Peyer's patch (tissue), 4 donors: ENCODE results near the gene LRRC42. TPM values are rescaled to one million over a fixed set of nuclear protein-coding genes. Genes with fewer than 3 reads are reported as not detected.
A peak's percentile ranks its signal among the peaks of the same experiment; 100 is the strongest.

Source experiments
- DNase-seq, 3 donors: peaks; one replicate each; pipeline ENCODE4 v3.0.0-alpha.2; 2017 to 2019
- H3K27ac ChIP-seq, 4 donors: fragments of 200-600 bp; sonication (generic); one replicate each; pipeline ENCODE4 v1.5.1; 2016 to 2019
- H3K27me3 ChIP-seq, 2 donors: fragments of 200-600 bp; sonication (generic); one replicate each; pipeline ENCODE4 v1.5.1; 2019
- H3K36me3 ChIP-seq, 3 donors: fragments of 200-600 bp; sonication (generic); one replicate each; pipeline ENCODE4 v1.5.1; 2016 to 2019
- H3K4me1 ChIP-seq, 4 donors: fragments of 200-600 bp; sonication (generic); one replicate each; pipeline ENCODE4 v1.5.1; 2016 to 2019
- H3K4me3 ChIP-seq, 4 donors: fragments of 200-600 bp; sonication (generic); 1 replicate in 3 of 4; 2 replicates in 1 of 4; pipeline ENCODE4 v1.5.1; 2016 to 2019; ENCODE audit warnings: mild to moderate bottlenecking in 1 of 4
- H3K9me3 ChIP-seq, 4 donors: fragments of 200-600 bp; sonication (generic); one replicate each; pipeline ENCODE4 v1.5.1; 2016 to 2019; ENCODE audit warnings: mild to moderate bottlenecking in 1 of 4
- POLR2A ChIP-seq, 2 donors: fragments of 450-650 bp; IDR thresholded peaks; one replicate each; pipeline ENCODE4 v1.5.1; 2017; ENCODE audit warnings: antibody characterized with exemption in 2 of 2, mild to moderate bottlenecking in 2 of 2, moderate library complexity in 2 of 2
- total RNA-seq, 4 donors: library from RNA; depleted of rRNA; stranded (reverse); fragments of >200 nt; gene quantifications; one replicate each; pipeline ENCODE4 v1.1.0, GENCODE V29; 2016
- TF ChIP-seq, protein P1 (sequence below), 6 experiments: fragments of 450-650 bp in 4 of 6; fragments of 200-600 bp in 2 of 6; sonication (generic) in 1 of 6; IDR thresholded peaks; one replicate each; pipeline ENCODE4 v1.5.1; 2017 to 2019; ENCODE audit warnings: antibody characterized with exemption in 6 of 6, mild to moderate bottlenecking in 3 of 6, moderate library complexity in 1 of 6

Gene LRRC42
- total RNA-seq, 4 donors from 2014 or later: 8.9 to 20.6 (median 9.7) TPM

DNA sequence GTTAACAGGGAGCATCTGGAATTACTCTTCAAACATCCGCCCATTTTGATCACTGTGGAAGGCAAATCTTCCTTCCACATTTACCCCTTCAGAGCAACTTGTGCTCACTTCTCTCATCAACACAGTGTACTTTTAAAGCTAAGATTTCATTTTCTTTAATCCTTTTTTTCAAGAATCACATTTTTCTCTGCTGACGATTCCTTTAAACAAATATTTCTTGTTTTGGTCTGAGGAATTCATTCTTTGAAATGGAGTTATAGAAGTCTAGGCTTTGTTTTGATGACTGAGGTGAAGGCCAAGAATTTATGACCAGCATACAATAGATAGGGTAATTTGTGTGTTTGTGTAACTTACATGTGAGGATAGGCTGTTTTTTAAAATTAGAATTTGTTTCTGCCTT, 25.6 kb downstream of the LRRC42 start:
- H3K9me3 ChIP-seq: no peaks in the 10 kb centered on the region
- TF ChIP-seq, protein P1, sequence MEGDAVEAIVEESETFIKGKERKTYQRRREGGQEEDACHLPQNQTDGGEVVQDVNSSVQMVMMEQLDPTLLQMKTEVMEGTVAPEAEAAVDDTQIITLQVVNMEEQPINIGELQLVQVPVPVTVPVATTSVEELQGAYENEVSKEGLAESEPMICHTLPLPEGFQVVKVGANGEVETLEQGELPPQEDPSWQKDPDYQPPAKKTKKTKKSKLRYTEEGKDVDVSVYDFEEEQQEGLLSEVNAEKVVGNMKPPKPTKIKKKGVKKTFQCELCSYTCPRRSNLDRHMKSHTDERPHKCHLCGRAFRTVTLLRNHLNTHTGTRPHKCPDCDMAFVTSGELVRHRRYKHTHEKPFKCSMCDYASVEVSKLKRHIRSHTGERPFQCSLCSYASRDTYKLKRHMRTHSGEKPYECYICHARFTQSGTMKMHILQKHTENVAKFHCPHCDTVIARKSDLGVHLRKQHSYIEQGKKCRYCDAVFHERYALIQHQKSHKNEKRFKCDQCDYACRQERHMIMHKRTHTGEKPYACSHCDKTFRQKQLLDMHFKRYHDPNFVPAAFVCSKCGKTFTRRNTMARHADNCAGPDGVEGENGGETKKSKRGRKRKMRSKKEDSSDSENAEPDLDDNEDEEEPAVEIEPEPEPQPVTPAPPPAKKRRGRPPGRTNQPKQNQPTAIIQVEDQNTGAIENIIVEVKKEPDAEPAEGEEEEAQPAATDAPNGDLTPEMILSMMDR (IDR thresholded peaks at IDR 0.05): no peak
- no peak for TF ChIP-seq POLR2A (IDR thresholded peaks at IDR 0.05)
- no peak overlapping the region for H3K27ac ChIP-seq
- no peak overlapping the region for H3K4me3 ChIP-seq
- peaks cover 0 to 33% (median 0%) of the 10 kb centered on the region in 3 donors for H3K36me3 ChIP-seq
- H3K4me1 ChIP-seq: no peaks in the 10 kb centered on the region
- no peaks in the 10 kb centered on the region for H3K27me3 ChIP-seq
- DNase-seq: no peak

DNA sequence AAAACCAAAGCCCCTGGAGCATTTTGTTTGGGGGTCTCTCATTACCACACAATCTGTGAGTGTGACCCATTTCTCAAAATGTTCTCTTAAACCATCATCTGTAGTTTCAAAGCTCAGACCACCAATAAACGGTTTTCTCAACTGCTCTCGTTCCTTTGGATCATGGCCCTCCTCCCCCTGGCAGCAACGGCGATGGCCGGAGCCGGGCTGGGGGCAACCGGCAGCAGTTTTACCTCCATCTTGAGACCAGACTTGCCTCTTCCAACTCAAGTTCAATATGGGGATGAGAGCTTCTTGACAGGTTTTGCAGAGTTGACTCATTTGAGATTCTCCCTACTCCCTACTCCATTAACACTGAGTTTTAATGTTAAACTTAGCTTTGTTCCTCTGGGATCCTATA, 29.7 kb downstream of the LRRC42 start:
- no peak for DNase-seq
- Histone ChIP-seq H3K4me3 (no peak overlapping the region), H3K4me1 (no peaks in the 10 kb centered on the region), H3K27ac (no peak overlapping the region), H3K27me3 (no peaks in the 10 kb centered on the region), H3K9me3 (no peaks in the 10 kb centered on the region), H3K36me3 (no peaks in the 10 kb centered on the region)
- TF ChIP-seq, protein P1 (IDR thresholded peaks at IDR 0.05): no peak
- no peak for TF ChIP-seq POLR2A (IDR thresholded peaks at IDR 0.05)

DNA sequence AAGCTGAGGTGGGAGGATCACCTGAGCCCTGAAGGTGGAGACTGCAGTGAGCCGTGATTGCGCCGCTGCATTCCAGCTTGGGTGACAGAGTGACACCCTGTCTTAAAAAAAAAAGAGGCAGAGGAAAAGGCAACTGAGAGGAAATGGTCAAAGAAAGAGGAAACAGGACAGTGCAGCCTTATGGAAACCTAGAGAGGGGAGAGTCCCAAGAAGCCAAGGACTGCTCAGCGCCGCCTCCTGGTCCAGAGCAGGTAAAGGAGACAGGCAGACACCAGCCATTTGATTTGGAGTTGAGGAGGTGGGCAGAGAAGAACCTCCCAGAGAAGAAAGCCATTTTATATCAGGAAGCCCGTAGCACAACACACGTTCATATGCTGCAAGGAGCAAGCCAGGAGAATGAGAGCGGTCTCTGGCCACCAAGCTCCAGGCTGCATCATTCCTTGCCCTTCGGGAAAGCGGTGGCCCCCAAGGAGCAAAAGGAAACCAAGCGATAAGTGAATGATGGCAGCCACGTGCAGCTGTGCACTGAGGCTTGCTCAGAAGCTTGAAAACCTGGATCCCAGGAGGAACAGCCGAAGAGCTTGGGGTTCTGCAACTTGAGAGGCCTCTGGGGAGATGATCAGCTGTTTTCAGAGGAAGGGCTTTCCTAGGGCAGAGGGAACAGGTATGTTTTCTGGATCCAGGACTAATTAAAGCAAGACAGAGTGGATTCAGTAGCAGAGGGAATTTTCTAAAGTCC, 33.7 kb downstream of the LRRC42 start:
- Histone ChIP-seq H3K27ac (no peak overlapping the region), H3K4me3 (no peak overlapping the region), H3K36me3 (no peaks in the 10 kb centered on the region), H3K4me1 (peaks cover 0 to 11% (median 0%) of the 10 kb centered on the region in 4 donors), H3K9me3 (no peaks in the 10 kb centered on the region), H3K27me3 (no peaks in the 10 kb centered on the region)
- no peak for TF ChIP-seq POLR2A (IDR thresholded peaks at IDR 0.05)
- TF ChIP-seq, protein P1 (IDR thresholded peaks at IDR 0.05): no peak
- DNase-seq: no peak

DNA sequence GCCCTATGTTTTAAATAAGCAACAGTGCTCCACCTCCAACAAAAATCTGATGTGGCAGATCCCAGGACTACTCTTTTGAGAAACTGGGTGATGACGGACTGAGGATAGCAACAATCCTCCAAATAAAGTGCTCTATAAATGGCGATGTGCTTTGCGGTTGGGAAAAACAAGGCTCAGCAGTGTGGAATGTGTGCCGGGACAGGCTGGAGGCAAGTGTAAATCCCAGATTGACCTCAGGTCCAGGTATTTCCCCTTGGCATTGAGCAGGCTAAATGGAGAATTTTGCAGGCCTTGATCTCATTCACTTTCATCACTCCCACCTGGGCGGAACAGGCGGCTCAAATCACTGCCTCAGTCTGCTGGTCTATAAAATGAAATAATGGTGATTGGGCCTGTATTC, 35.1 kb downstream of the LRRC42 start:
- peaks cover 0 to 11% (median 0%) of the 10 kb centered on the region in 4 donors for H3K4me1 ChIP-seq
- H3K27me3 ChIP-seq: no peaks in the 10 kb centered on the region
- H3K27ac ChIP-seq: no peak overlapping the region
- H3K4me3 ChIP-seq: no peak overlapping the region
- no peak for TF ChIP-seq POLR2A (IDR thresholded peaks at IDR 0.05)
- TF ChIP-seq, protein P1 (IDR thresholded peaks at IDR 0.05): no peak
- no peaks in the 10 kb centered on the region for H3K9me3 ChIP-seq
- H3K36me3 ChIP-seq: no peaks in the 10 kb centered on the region
- DNase-seq: no peak

DNA sequence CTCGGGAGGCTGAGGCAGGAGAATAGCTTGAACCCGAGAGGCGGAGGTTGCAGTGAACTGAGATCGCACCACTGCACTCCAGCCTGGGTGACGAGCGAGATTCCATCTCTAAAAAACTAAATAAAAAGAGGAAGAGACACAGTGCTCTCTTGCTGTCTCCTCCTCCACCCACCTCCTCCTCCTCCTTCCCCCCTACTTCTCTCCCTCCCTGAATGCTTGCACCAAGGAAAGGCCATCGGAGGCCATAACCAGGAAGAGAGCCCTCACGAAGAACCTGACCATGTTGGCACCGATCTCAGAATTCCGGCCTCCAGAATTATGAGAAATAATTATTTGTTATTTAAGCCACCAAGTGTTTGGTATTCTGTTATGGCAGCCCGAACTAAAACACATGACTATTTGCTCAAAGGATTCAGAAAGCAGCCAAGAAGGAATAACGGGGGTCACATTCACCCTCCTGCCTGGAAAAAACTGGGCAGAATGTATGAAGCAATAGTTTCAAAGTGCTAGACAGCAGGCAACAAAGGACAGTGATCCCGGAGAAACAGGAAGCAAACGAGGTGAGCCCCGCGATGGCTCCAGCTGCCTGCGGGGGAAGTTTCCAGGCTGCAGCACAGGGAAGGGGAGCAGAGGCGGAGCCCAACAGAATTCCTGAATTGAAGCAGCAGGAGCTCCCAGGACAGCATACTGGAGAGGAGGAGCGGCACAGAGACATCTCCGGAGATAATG, 36.0 kb downstream of the LRRC42 start:
- TF ChIP-seq POLR2A (IDR thresholded peaks at IDR 0.05): no peak
- TF ChIP-seq, protein P1 (IDR thresholded peaks at IDR 0.05): no peak
- peak overlapping the region in 3 of 4 donors; percentile 12 to 47 (median 41) for H3K4me3 ChIP-seq
- peak overlapping the region in 2 of 4 donors; percentile 0 to 41 for H3K27ac ChIP-seq
- no peaks in the 10 kb centered on the region for H3K9me3 ChIP-seq
- no peaks in the 10 kb centered on the region for H3K36me3 ChIP-seq
- DNase-seq: peak in 1 of 3 donors; percentile 55
- H3K27me3 ChIP-seq: no peaks in the 10 kb centered on the region
- H3K4me1 ChIP-seq: peaks cover 0 to 11% (median 0%) of the 10 kb centered on the region in 4 donors
